Measurements from ENCODE around the gene PAH. TPM values are rescaled to one million over a fixed set of nuclear protein-coding genes. Genes with fewer than 3 reads are reported as not detected.

Gene PAH
- total and polyA plus RNA-seq, 2 donors = 0.61 to 1.3 TPM

- Histone ChIP-seq H3K9me3 (ENCODE audit: control insufficient read depth in 2 of 2, insufficient read depth in 1 of 2, low read length in 1 of 2) (no peaks in the 10 kb centered on the region), H3K27me3 (ENCODE audit: control insufficient read depth in 2 of 2, insufficient read depth in 1 of 2, low read length in 1 of 2) (no peaks in the 10 kb centered on the region), H3K4me3 (ENCODE audit: low read length in 2 of 2) (no peak overlapping the region), H3K27ac (ENCODE audit: low read depth in 1 of 2, low read length in 1 of 2) (no peak overlapping the region), H3K36me3 (ENCODE audit: control insufficient read depth in 2 of 2, insufficient read depth in 2 of 2, low read length in 1 of 2) (no peaks in the 10 kb centered on the region), H3K4me1 (ENCODE audit: control insufficient read depth in 2 of 2, insufficient read depth in 2 of 2, low read length in 2 of 2) (no peaks in the 10 kb centered on the region)
- DNase-seq (ENCODE audit: low read depth in 6 of 9, low spot score in 9 of 9) = no peak
Measured at GRCh38 chr12:102800565-102800964, 116.5 kb downstream of the PAH start.

DNA sequence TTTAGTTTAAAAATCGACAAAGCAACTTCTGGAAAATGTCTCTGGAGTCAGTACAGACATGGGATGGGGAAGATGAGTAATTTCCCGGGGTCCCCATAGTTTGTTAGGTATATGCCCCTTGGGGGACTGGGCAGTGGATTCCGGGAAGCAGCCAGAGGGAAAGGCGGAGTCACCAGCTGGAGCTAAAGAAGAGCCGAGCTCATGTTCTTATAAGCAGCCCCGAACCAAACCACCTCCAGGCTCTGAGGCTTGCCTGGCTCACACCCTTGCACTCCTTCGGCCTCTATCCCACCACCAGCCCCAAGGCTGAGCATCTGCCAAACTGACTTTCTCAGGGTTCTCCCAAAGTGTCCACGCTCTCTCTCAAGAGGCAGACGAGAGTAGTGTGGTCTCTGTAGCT, 117.8 kb downstream of the PAH start:
- Histone ChIP-seq H3K27me3 (ENCODE audit: control insufficient read depth in 2 of 2, insufficient read depth in 1 of 2, low read length in 1 of 2) (no peaks in the 10 kb centered on the region), H3K9me3 (ENCODE audit: control insufficient read depth in 2 of 2, insufficient read depth in 1 of 2, low read length in 1 of 2) (no peaks in the 10 kb centered on the region), H3K27ac (ENCODE audit: low read depth in 1 of 2, low read length in 1 of 2) (no peak overlapping the region), H3K4me1 (ENCODE audit: control insufficient read depth in 2 of 2, insufficient read depth in 2 of 2, low read length in 2 of 2) (no peaks in the 10 kb centered on the region), H3K4me3 (ENCODE audit: low read length in 2 of 2) (no peak overlapping the region), H3K36me3 (ENCODE audit: control insufficient read depth in 2 of 2, insufficient read depth in 2 of 2, low read length in 1 of 2) (no peaks in the 10 kb centered on the region)
- WGBS = 79% methylated on average over 9 of the region's 9 CpGs
- no peak for DNase-seq (ENCODE audit: low read depth in 6 of 9, low spot score in 9 of 9)

DNA sequence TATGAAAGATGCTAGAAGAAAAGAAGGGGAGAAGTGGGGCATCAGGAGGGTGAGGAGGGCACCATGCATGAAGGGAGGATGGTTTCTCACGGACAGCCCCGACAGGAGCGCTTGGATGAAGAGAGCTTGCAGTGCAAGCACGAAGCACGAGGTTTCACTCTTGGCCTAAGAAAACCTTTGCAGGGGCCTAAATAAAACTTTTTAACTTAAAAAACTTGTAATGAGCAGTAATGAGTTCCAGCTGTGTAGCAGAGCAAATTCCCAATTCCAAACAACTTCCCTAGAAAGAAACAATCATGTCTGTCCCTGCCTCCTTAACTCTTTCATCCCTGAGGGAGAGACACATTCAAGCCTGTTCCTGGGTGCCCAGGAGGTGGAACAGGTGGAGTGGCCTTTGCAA, 119.5 kb downstream of the PAH start:
- Histone ChIP-seq H3K36me3 (ENCODE audit: control insufficient read depth in 2 of 2, insufficient read depth in 2 of 2, low read length in 1 of 2) (no peaks in the 10 kb centered on the region), H3K9me3 (ENCODE audit: control insufficient read depth in 2 of 2, insufficient read depth in 1 of 2, low read length in 1 of 2) (no peaks in the 10 kb centered on the region), H3K27me3 (ENCODE audit: control insufficient read depth in 2 of 2, insufficient read depth in 1 of 2, low read length in 1 of 2) (no peaks in the 10 kb centered on the region), H3K4me1 (ENCODE audit: control insufficient read depth in 2 of 2, insufficient read depth in 2 of 2, low read length in 2 of 2) (no peaks in the 10 kb centered on the region), H3K4me3 (ENCODE audit: low read length in 2 of 2) (no peak overlapping the region), H3K27ac (ENCODE audit: low read depth in 1 of 2, low read length in 1 of 2) (no peak overlapping the region)
- no peak for DNase-seq (ENCODE audit: low read depth in 6 of 9, low spot score in 9 of 9)
- WGBS = 89% methylated on average over 5 of the region's 5 CpGs

- Histone ChIP-seq H3K4me3 (ENCODE audit: low read length in 2 of 2) (no peak overlapping the region), H3K36me3 (ENCODE audit: control insufficient read depth in 2 of 2, insufficient read depth in 2 of 2, low read length in 1 of 2) (no peaks in the 10 kb centered on the region), H3K4me1 (ENCODE audit: control insufficient read depth in 2 of 2, insufficient read depth in 2 of 2, low read length in 2 of 2) (no peaks in the 10 kb centered on the region), H3K9me3 (ENCODE audit: control insufficient read depth in 2 of 2, insufficient read depth in 1 of 2, low read length in 1 of 2) (no peaks in the 10 kb centered on the region), H3K27me3 (ENCODE audit: control insufficient read depth in 2 of 2, insufficient read depth in 1 of 2, low read length in 1 of 2) (no peaks in the 10 kb centered on the region), H3K27ac (ENCODE audit: low read depth in 1 of 2, low read length in 1 of 2) (no peak overlapping the region)
- WGBS = 90% methylated on average over 7 of the region's 7 CpGs
- no peak for DNase-seq (ENCODE audit: low read depth in 6 of 9, low spot score in 9 of 9)
Measured at GRCh38 chr12:102793921-102794320, 123.1 kb downstream of the PAH start.

Other genes with a start within 250 kb of the PAH start
- gene ASCL1, start 40.4 kb upstream of the PAH start, total RNA-seq = 17.8 TPM
- gene ASCL1, start 40.4 kb upstream of the PAH start, polyA plus RNA-seq = 15.3 TPM